GM12891 (cell line): Measurements from ENCODE around the gene NLGN1.

ENCODE experiments used
- PAX5 ChIP-seq: IDR thresholded peaks from 2 replicates; pipeline ENCODE4 v1.6.1; 2011; ENCODE audit warnings: low read length, moderate library complexity, mild to moderate bottlenecking; ENCODE audit not compliant: insufficient read depth, severe bottlenecking
- POLR2A ChIP-seq: IDR thresholded peaks from 2 replicates; pipeline ENCODE4 v1.6.1; 2011; ENCODE audit warnings: low read depth, low read length, control low read depth
- POLR2AphosphoS5 ChIP-seq: IDR thresholded peaks from 2 replicates; pipeline ENCODE4 v1.6.1; 2011; ENCODE audit warnings: low read depth, low read length, control low read depth
- POU2F2 ChIP-seq: IDR thresholded peaks from 2 replicates; pipeline ENCODE4 v1.6.1; 2011; ENCODE audit warnings: low read depth, mild to moderate bottlenecking, control low read depth, low read length, moderate library complexity
- SPI1 ChIP-seq: IDR thresholded peaks from 2 replicates; pipeline ENCODE4 v1.6.1; 2011; ENCODE audit warnings: low read depth, low read length, control low read depth
- TAF1 ChIP-seq: IDR thresholded peaks from 2 replicates; pipeline ENCODE4 v1.6.1; 2011; ENCODE audit warnings: low read depth, low read length, control low read depth

GRCh38 chr3:173395073-173395411 lies 2.5 kb upstream of the NLGN1 start:
- TF ChIP-seq POLR2A: no peak
- no peak for TF ChIP-seq POLR2AphosphoS5
- no peak for TF ChIP-seq TAF1
- no peak for TF ChIP-seq SPI1
- no peak for TF ChIP-seq POU2F2
- TF ChIP-seq PAX5: no peak
